Activated naive CD4-positive, alpha-beta T cell treated with anti-CD3 and anti-CD28 coated beads, Interleukin-2, amount 50 U/mL, for 72 hours (primary cell): ENCODE data around the gene PHOSPHO1. TPM values are rescaled to one million over a fixed set of nuclear protein-coding genes. Genes with fewer than 3 reads are reported as not detected.

Source experiments
- ATAC-seq, 2 donors: fragments of 150-1000 bp; cut with Tn5 transposase; 2 replicates each; pipeline ENCODE4 v1.10.0; 2021; ENCODE audit warnings: mild to moderate bottlenecking in 2 of 2, moderate library complexity in 2 of 2
- DNase-seq, 2 donors: peaks; one replicate each; pipeline ENCODE4 v3.0.0; 2021 to 2022; ENCODE audit warnings: low spot score in 2 of 2
- H3K27ac Mint-ChIP-seq, 2 donors: one replicate each; pipeline ENCODE4 v1.8.0; 2022; ENCODE audit warnings: mild to moderate bottlenecking in 2 of 2, mixed read lengths in 2 of 2
- H3K36me3 Mint-ChIP-seq, 2 donors: one replicate each; pipeline ENCODE4 v1.8.0; 2022; ENCODE audit warnings: mixed read lengths in 2 of 2
- H3K9me3 Mint-ChIP-seq, 2 donors: one replicate each; pipeline ENCODE4 v1.8.0; 2022; ENCODE audit warnings: mixed read lengths in 2 of 2
- total RNA-seq, 2 donors: library from RNA; stranded (reverse); gene quantifications; one replicate each; pipeline ENCODE4 v1.2.3, GENCODE V29; 2022

Gene PHOSPHO1
- total RNA-seq, 2 donors from 2014 or later, result not detected

DNA sequence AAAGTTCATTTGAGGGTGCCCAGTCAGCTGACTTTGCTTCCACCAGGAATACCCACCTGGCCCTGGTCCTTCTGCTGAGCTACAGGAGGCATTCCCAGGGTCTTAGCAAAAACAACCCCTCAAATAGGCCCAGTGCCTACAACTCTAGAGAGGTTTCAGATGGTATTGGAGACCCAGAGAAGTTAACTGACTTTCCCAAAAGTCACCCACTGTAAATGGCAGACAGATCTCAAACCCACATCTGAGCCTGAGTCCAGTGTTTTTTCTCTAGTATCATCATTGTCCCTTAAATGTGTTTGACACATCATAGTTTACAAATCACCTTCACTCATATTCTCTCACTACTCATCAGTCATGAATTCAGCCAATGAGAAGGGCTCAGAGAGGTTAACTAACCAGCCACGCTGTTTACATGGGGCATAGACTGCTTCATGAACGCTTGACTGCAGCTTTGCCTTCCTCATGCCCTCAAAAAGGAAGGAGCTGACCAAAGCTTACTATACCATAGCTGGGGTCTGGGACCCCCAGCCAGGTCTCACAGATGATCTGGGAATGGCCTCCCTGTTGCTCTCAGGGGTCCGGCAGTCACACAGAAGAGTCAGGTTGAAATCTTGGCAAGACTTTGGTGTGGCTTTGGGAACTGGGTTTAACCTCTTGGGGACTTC is 3.7 kb downstream of the PHOSPHO1 start:
- ATAC-seq (no peak), DNase-seq (no peak)
- Mint-ChIP-seq H3K36me3 (no peaks in the 10 kb centered on the region), H3K27ac (peak overlapping the region in 1 of 2 donors; percentile 51), H3K9me3 (no peaks in the 10 kb centered on the region)

DNA sequence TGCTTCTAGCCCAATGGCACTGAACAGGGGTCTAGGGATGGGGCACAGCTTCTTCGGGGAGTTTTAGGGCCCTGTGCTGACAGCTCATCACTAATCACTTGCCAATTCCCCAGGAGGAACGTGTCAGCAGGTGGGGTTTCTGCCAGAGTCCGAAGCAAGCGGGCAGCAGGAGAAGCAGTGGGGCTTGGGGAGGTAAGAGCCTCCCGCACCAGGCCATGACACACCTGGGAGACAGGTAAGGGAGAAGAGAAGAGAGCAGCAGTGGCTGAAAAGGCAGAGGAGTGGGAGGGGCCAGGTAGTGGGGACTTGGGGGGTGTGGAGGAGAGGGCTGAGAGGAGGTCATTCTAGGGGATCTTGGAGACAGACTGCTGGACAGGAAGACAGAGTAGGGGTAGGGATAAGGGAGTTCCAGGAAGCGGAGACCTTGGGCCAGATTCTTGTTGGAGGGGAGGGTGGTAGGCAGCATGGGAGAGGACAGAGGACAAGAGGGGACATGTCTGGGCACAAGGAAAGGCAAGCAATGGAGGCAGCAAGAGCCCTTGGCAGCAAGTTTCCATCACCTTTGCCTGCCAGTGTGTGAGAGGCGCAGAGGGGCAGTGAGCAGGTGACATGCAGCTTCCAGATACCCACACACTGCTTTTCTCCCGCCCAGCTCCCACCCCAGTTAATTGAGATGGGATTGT is 4.9 kb downstream of the PHOSPHO1 start:
- Mint-ChIP-seq H3K36me3 (no peaks in the 10 kb centered on the region), H3K9me3 (no peaks in the 10 kb centered on the region), H3K27ac (peak overlapping the region; percentile 37 to 59)
- DNase-seq (no peak), ATAC-seq (no peak)

GRCh38 chr17:49224997-49225337 is 5.6 kb downstream of the PHOSPHO1 start:
- Mint-ChIP-seq H3K36me3 (peaks cover 0 to 6% of the 10 kb centered on the region in 2 donors), H3K27ac (peak overlapping the region in 1 of 2 donors; percentile 62), H3K9me3 (no peaks in the 10 kb centered on the region)
- no peak for DNase-seq
- ATAC-seq, result no peak

DNA sequence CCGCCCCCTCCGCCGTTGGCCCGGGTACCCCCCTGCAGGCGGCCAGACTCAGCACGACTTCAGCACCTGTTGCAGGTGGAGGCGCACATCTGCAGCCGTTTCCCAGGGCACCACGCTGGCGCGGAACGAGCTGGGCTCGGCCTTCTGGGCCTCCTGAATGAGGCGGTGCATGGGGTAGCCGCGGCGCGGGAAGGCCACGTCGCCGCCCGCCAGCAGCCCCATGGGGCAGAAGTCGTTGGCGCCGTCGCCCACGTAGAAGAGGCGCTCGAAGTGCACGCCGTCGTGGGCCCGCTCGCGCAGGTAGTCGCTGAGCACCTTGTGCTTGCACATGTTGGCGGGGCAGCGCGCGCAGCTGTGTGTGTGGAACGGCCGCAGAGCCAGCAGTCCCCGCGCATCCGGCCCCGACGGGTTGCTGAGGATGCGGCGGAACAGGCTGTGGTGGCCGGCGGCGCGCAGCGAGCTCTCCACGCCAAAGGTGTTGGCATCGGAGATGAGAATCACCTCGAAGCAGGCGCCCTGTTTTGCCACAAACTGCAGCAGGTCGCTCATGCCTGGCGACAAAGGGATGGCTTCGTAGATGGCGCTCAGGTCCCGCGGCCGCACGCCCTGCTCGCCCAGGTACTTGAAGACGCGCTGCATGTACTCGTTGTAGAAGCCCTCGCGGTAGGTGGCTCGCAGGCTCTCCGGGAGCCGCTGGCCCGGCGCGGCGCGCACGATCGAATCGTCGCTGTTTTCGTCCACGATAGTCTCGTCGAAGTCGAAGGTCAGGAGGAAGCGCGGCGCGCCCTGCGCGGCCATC is 6.2 kb downstream of the PHOSPHO1 start:
- H3K9me3 Mint-ChIP-seq, result no peaks in the 10 kb centered on the region
- ATAC-seq, result peak; percentile 40 to 42
- peaks cover 0 to 6% of the 10 kb centered on the region in 2 donors for H3K36me3 Mint-ChIP-seq
- H3K27ac Mint-ChIP-seq, result peak overlapping the region in 1 of 2 donors; percentile 62
- DNase-seq, result peak; percentile 56 to 61

DNA sequence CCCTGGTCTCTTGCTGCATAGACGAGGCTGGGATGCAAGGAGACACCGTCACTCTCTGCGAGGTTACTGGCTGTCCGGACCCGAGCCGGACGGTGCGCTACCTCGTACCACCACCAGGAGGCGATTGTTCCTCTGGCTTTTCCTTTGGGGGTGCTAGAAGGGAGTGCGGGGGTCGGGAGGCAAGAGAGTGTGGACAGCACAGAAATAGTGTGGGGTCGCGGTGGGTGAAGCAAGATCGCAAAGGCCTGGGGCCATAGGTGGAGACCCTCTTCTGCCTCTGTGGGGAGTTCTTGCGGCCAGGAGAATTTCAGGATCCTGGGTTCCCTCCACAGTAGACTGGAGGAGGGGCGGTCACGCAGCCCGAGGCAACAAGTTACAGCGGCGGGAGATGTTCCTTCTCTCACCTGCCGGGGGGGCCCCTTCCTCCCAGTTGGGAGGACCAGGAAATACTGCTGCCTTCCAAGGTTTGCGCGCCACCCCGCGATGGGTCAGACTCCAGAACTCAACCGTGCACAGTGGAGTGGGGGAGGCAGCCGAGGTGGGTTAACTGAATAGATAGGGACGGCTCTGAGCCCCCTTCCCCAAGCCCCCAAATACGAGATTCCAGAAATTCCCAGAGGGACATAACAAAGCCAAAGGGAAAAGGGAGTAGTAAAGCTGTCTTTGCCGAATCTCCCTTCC is 6.9 kb downstream of the PHOSPHO1 start:
- peak; percentile 67 to 85 for DNase-seq
- Mint-ChIP-seq H3K36me3 (peaks cover 5 to 11% of the 10 kb centered on the region in 2 donors), H3K9me3 (no peaks in the 10 kb centered on the region), H3K27ac (no peak overlapping the region)
- peak; percentile 38 to 46 for ATAC-seq

GRCh38 chr17:49223168-49223516 is 7.4 kb downstream of the PHOSPHO1 start:
- no peak overlapping the region for H3K27ac Mint-ChIP-seq

DNA sequence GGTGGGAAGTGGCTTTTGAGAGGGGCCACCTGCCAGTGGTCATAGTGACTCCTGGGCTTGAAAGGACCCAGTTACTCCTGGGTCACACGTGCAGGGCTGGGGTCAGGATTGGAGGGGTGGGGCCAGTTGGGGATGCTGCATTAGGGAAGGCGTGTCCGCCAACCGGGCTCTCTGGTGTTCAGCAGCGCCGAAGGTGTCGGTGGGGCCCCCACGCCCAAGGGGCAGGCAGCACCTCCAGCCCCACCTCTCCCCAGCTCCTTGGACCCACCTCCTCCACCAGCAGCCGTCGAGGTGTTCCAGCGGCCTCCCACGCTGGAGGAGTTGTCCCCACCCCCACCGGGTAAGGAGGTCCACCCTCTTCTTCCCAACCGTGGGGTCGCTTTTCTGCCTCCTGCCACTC is 10.6 kb downstream of the PHOSPHO1 start:
- Mint-ChIP-seq H3K27ac (no peak overlapping the region), H3K36me3 (peaks cover 5 to 39% of the 10 kb centered on the region in 2 donors), H3K9me3 (no peaks in the 10 kb centered on the region)
- DNase-seq (no peak), ATAC-seq (no peak)

More at GRCh38 chr17:49223168-49223516, 7.4 kb downstream of the PHOSPHO1 start:
- ATAC-seq (peak in 1 of 2 donors; percentile 1), DNase-seq (no peak)
- peaks cover 5 to 16% of the 10 kb centered on the region in 2 donors for H3K36me3 Mint-ChIP-seq
- H3K9me3 Mint-ChIP-seq, result no peaks in the 10 kb centered on the region

GRCh38 chr17:49218941-49219913 is 11.4 kb downstream of the PHOSPHO1 start:
- no peaks in the 10 kb centered on the region for H3K9me3 Mint-ChIP-seq
- ATAC-seq, result peak; percentile 56 to 61
- peak overlapping the region in 1 of 2 donors; percentile 80 for H3K27ac Mint-ChIP-seq
- DNase-seq, result no peak
- peaks cover 5 to 43% of the 10 kb centered on the region in 2 donors for H3K36me3 Mint-ChIP-seq

DNA sequence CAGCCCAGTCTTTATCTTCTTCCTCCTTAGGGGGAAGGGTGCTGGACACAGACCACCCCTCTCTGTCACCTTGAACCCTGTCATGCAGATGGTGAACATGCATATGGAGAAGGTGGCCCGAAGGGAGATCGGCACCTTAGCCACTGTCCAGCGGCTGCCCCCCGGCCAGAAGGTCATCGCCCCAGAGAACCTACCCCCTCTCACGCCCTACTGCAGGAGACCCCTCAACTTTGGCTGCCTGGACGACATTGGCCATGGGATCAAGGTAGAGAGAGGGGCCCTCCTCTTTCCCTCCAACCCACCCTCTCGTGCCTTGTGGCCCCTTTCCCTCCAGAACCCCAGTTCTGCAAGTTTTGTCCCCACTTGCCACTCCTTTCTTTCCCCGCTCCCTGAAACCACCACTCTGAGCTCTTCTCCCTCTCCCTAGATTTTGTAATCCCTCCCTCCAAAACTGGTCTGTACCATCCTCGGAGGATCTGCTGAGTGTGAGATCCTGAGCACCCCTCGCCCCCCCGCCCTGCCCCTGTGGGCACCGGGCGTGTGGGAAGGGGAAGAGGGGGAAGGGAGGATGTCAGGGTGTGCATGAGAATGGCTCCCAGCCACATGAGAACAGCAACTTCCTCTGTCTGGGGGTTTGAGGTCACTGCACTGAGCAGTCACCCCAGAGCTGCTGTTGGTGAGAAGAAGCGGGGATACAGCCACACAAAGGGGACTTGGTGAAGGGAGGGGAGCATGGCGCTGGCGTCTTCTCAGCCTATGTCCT is 12.8 kb downstream of the PHOSPHO1 start:
- peak overlapping the region; percentile 5 to 80 for H3K27ac Mint-ChIP-seq
- ATAC-seq (peak; percentile 68 to 81), DNase-seq (peak in 1 of 2 donors; percentile 67)
- H3K36me3 Mint-ChIP-seq, result peaks cover 14 to 56% of the 10 kb centered on the region in 2 donors
- no peaks in the 10 kb centered on the region for H3K9me3 Mint-ChIP-seq

DNA sequence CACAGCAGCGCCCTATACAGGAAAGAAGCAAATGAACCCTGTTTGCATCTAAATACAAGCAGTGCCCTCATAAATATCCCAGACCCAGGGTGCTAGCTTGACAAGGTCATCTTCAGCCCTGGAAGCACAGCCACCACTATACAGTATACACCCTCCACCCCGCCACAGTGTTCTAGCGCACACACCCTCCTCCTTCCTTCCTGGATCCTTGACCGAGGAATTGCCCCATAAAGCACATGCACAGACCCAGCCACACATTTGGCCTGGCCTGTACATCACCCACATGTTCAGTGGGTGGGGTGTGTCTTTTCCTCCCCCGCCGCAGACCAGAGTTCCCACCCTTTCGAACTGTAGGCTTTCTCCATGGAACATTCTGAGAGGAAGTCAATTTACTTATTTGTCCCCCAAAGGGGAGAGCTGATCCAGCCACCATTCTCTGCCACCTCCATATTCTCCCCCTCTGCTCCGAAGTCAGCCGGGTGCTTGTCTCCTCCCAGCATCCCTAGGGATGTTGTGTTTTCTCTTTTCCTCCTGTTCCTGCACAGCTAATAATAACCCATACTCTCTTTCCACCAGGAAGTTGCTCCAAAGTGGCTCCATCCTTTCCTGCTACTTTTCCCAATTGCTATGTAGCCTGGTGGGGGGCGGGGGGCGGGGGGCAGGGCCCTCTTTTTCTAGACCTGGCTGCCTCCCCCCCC is 13.5 kb downstream of the PHOSPHO1 start:
- ATAC-seq, result no peak
- H3K36me3 Mint-ChIP-seq, result peaks cover 18 to 64% of the 10 kb centered on the region in 2 donors
- no peak for DNase-seq
- no peak overlapping the region for H3K27ac Mint-ChIP-seq
- H3K9me3 Mint-ChIP-seq, result no peaks in the 10 kb centered on the region

DNA sequence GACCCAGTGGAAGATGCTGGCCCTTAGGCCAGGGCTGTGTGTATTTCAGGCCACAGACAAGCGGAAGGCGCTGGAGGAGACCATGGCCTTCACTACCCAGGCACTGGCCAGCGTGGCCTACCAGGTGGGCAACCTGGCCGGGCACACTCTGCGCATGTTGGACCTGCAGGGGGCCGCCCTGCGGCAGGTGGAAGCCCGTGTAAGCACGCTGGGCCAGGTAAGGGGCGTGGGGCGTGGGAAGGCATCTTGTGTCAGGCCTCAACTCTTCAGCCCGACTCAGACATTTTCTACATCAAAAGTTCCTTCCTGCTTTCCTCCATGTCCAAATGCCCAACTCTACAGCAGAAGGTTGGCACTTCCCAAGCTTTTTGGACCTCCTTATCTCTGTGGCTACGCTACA is 14.1 kb downstream of the PHOSPHO1 start:
- DNase-seq (no peak), ATAC-seq (no peak)
- Mint-ChIP-seq H3K36me3 (peaks cover 21 to 66% of the 10 kb centered on the region in 2 donors), H3K27ac (peak overlapping the region; percentile 2 to 35), H3K9me3 (no peaks in the 10 kb centered on the region)

- no peak for DNase-seq
- ATAC-seq, result no peak
- Mint-ChIP-seq H3K27ac (peak overlapping the region; percentile 18 to 87), H3K36me3 (peaks cover 34 to 71% of the 10 kb centered on the region in 2 donors), H3K9me3 (no peaks in the 10 kb centered on the region)
These were observed 15.8 kb downstream of the PHOSPHO1 start for GRCh38 chr17:49214676-49215360.

GRCh38 chr17:49213847-49214246 is 16.7 kb downstream of the PHOSPHO1 start:
- DNase-seq, result no peak
- H3K27ac Mint-ChIP-seq, result peak overlapping the region; percentile 18 to 38
- H3K9me3 Mint-ChIP-seq, result no peaks in the 10 kb centered on the region
- H3K36me3 Mint-ChIP-seq, result peaks cover 31 to 68% of the 10 kb centered on the region in 2 donors
- no peak for ATAC-seq

DNA sequence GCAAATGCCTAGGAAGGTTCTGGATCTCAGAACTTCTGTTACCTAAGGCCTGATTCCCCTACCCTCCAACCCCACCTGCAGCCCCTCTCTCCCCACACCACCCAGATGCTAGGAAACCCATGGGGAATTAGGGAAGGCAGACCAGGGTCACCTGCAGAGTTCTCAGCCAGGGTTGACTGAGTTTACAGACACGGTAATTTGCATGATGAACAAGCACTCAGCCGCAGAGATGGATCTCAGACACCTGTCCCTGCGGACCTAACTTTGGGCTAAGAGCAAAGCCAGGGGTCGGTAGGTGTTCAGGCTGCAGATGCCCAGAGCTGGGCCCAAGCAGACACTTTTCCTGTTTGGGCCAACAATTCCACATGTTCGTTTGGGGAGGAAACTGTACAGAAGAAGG is 17.2 kb downstream of the PHOSPHO1 start:
- no peak overlapping the region for H3K27ac Mint-ChIP-seq
- H3K36me3 Mint-ChIP-seq, result peaks cover 29 to 63% of the 10 kb centered on the region in 2 donors
- H3K9me3 Mint-ChIP-seq, result no peaks in the 10 kb centered on the region
- no peak for DNase-seq
- no peak for ATAC-seq
